ENCODE measurements around the gene MYL9.
A peak's percentile ranks its signal among the peaks of the same experiment; 100 is the strongest.

Gene MYL9

GRCh38 chr20:36576081-36576445 is 34.7 kb downstream of the MYL9 start:
- Mint-ChIP-seq H3K4me1 (peaks cover 51% of the 10 kb centered on the region), H3K36me3 (ENCODE audit: low read depth) (peaks cover 25% of the 10 kb centered on the region), H3K27ac (peak overlapping the region; percentile 22), H3K4me3 (peak overlapping the region; percentile 94), H3K9me3 (no peaks in the 10 kb centered on the region), H3K27me3 (no peaks in the 10 kb centered on the region)
- ATAC-seq = no peak
- no peak for DNase-seq

GRCh38 chr20:36578356-36579041 is 37.2 kb downstream of the MYL9 start:
- Mint-ChIP-seq H3K9me3 (no peaks in the 10 kb centered on the region), H3K27ac (no peak overlapping the region), H3K27me3 (no peaks in the 10 kb centered on the region), H3K4me1 (peaks cover 49% of the 10 kb centered on the region), H3K36me3 (ENCODE audit: low read depth) (peaks cover 37% of the 10 kb centered on the region), H3K4me3 (no peak overlapping the region)
- DNase-seq (no peak), ATAC-seq (no peak)

GRCh38 chr20:36579996-36580545 is 38.8 kb downstream of the MYL9 start:
- Mint-ChIP-seq H3K9me3 (no peaks in the 10 kb centered on the region), H3K4me3 (no peak overlapping the region), H3K27ac (peak overlapping the region; percentile 3), H3K36me3 (ENCODE audit: low read depth) (peaks cover 35% of the 10 kb centered on the region), H3K4me1 (peaks cover 46% of the 10 kb centered on the region), H3K27me3 (no peaks in the 10 kb centered on the region)
- ATAC-seq = no peak
- DNase-seq = no peak

- Mint-ChIP-seq H3K4me3 (no peak overlapping the region), H3K4me1 (peaks cover 39% of the 10 kb centered on the region), H3K27ac (peak overlapping the region; percentile 72), H3K27me3 (no peaks in the 10 kb centered on the region), H3K9me3 (no peaks in the 10 kb centered on the region), H3K36me3 (ENCODE audit: low read depth) (peaks cover 39% of the 10 kb centered on the region)
- peak; percentile 80 for ATAC-seq
- no peak for DNase-seq
These were observed 41.0 kb downstream of the MYL9 start for GRCh38 chr20:36582322-36582721.

GRCh38 chr20:36582821-36583220 is 41.5 kb downstream of the MYL9 start:
- peaks cover 44% of the 10 kb centered on the region for H3K36me3 Mint-ChIP-seq (ENCODE audit: low read depth)
- no peaks in the 10 kb centered on the region for H3K27me3 Mint-ChIP-seq
- H3K4me3 Mint-ChIP-seq = no peak overlapping the region
- H3K4me1 Mint-ChIP-seq = peaks cover 44% of the 10 kb centered on the region
- no peak for DNase-seq
- ATAC-seq = no peak
- peak overlapping the region; percentile 72 for H3K27ac Mint-ChIP-seq
- no peaks in the 10 kb centered on the region for H3K9me3 Mint-ChIP-seq

GRCh38 chr20:36584018-36584481 is 42.7 kb downstream of the MYL9 start:
- Mint-ChIP-seq H3K4me1 (peaks cover 41% of the 10 kb centered on the region), H3K36me3 (ENCODE audit: low read depth) (peaks cover 40% of the 10 kb centered on the region), H3K27ac (no peak overlapping the region), H3K27me3 (no peaks in the 10 kb centered on the region), H3K4me3 (no peak overlapping the region), H3K9me3 (no peaks in the 10 kb centered on the region)
- ATAC-seq (no peak), DNase-seq (no peak)

- ATAC-seq (no peak), DNase-seq (no peak)
- H3K36me3 Mint-ChIP-seq (ENCODE audit: low read depth) = peaks cover 30% of the 10 kb centered on the region
- no peaks in the 10 kb centered on the region for H3K27me3 Mint-ChIP-seq
- H3K27ac Mint-ChIP-seq = no peak overlapping the region
- H3K4me1 Mint-ChIP-seq = peaks cover 37% of the 10 kb centered on the region
- no peak overlapping the region for H3K4me3 Mint-ChIP-seq
- H3K9me3 Mint-ChIP-seq = no peaks in the 10 kb centered on the region
These were observed 44.2 kb downstream of the MYL9 start for GRCh38 chr20:36585410-36586125.

GRCh38 chr20:36587388-36588070 is 46.2 kb downstream of the MYL9 start:
- peaks cover 32% of the 10 kb centered on the region for H3K36me3 Mint-ChIP-seq (ENCODE audit: low read depth)
- H3K27me3 Mint-ChIP-seq = no peaks in the 10 kb centered on the region
- H3K9me3 Mint-ChIP-seq = no peaks in the 10 kb centered on the region
- no peak for DNase-seq
- H3K27ac Mint-ChIP-seq = peak overlapping the region; percentile 55
- no peak for ATAC-seq
- H3K4me1 Mint-ChIP-seq = peaks cover 42% of the 10 kb centered on the region
- H3K4me3 Mint-ChIP-seq = no peak overlapping the region

GRCh38 chr20:36591281-36591680 is 50.0 kb downstream of the MYL9 start:
- H3K4me1 Mint-ChIP-seq = peaks cover 71% of the 10 kb centered on the region
- peak overlapping the region; percentile 67 for H3K27ac Mint-ChIP-seq
- H3K27me3 Mint-ChIP-seq = no peaks in the 10 kb centered on the region
- no peak for DNase-seq
- H3K36me3 Mint-ChIP-seq (ENCODE audit: low read depth) = peaks cover 52% of the 10 kb centered on the region
- H3K4me3 Mint-ChIP-seq = no peak overlapping the region
- no peak for ATAC-seq
- H3K9me3 Mint-ChIP-seq = no peaks in the 10 kb centered on the region

GRCh38 chr20:36591854-36592641 is 50.7 kb downstream of the MYL9 start:
- H3K27me3 Mint-ChIP-seq = no peaks in the 10 kb centered on the region
- peak overlapping the region; percentile 39 for H3K4me3 Mint-ChIP-seq
- peaks cover 48% of the 10 kb centered on the region for H3K36me3 Mint-ChIP-seq (ENCODE audit: low read depth)
- peak overlapping the region; percentile 67 for H3K27ac Mint-ChIP-seq
- no peaks in the 10 kb centered on the region for H3K9me3 Mint-ChIP-seq
- peaks cover 67% of the 10 kb centered on the region for H3K4me1 Mint-ChIP-seq
- DNase-seq (peak; percentile 51), ATAC-seq (peak; percentile 59)

GRCh38 chr20:36593347-36593929 is 52.1 kb downstream of the MYL9 start:
- no peak overlapping the region for H3K4me3 Mint-ChIP-seq
- H3K4me1 Mint-ChIP-seq = peaks cover 58% of the 10 kb centered on the region
- DNase-seq (no peak), ATAC-seq (no peak)
- H3K27me3 Mint-ChIP-seq = no peaks in the 10 kb centered on the region
- no peaks in the 10 kb centered on the region for H3K9me3 Mint-ChIP-seq
- H3K36me3 Mint-ChIP-seq (ENCODE audit: low read depth) = peaks cover 44% of the 10 kb centered on the region
- H3K27ac Mint-ChIP-seq = no peak overlapping the region

- no peaks in the 10 kb centered on the region for H3K9me3 Mint-ChIP-seq
- H3K36me3 Mint-ChIP-seq (ENCODE audit: low read depth) = peaks cover 13% of the 10 kb centered on the region
- ATAC-seq (no peak), DNase-seq (no peak)
- no peak overlapping the region for H3K27ac Mint-ChIP-seq
- peaks cover 32% of the 10 kb centered on the region for H3K4me1 Mint-ChIP-seq
- no peak overlapping the region for H3K4me3 Mint-ChIP-seq
- H3K27me3 Mint-ChIP-seq = no peaks in the 10 kb centered on the region
These were observed 58.6 kb downstream of the MYL9 start for GRCh38 chr20:36599912-36600345.

All from activated naive CD8-positive, alpha-beta T cell treated with anti-CD3 and anti-CD28 coated beads, Interleukin-2, amount 50 U/mL, for 24 hours (primary cell).